ENCODE data around the gene XYLT1.

DNA sequence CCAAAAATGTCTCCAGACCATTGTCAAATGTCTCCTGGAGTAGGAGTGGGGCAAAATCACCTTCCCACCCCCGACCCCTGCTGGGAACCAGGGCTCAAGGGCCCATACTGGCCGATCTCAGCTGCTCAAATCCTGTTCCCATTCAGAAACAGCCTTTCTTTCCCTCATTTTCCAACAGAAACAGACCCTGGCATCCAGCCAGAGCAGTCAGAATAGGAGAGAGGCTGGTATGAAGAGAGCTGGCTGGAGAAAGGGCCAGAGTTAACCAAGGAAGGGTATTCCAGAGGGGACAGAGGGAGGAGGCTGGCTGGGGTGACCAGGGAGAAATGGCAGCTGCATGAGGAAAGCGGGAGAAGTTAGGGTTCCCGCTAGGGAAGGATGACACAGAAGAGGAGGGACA lies 199.1 kb downstream of the XYLT1 start:
- TF ChIP-seq, protein P1, sequence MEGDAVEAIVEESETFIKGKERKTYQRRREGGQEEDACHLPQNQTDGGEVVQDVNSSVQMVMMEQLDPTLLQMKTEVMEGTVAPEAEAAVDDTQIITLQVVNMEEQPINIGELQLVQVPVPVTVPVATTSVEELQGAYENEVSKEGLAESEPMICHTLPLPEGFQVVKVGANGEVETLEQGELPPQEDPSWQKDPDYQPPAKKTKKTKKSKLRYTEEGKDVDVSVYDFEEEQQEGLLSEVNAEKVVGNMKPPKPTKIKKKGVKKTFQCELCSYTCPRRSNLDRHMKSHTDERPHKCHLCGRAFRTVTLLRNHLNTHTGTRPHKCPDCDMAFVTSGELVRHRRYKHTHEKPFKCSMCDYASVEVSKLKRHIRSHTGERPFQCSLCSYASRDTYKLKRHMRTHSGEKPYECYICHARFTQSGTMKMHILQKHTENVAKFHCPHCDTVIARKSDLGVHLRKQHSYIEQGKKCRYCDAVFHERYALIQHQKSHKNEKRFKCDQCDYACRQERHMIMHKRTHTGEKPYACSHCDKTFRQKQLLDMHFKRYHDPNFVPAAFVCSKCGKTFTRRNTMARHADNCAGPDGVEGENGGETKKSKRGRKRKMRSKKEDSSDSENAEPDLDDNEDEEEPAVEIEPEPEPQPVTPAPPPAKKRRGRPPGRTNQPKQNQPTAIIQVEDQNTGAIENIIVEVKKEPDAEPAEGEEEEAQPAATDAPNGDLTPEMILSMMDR (IDR thresholded peaks at IDR 0.05; ENCODE audit: low read depth, low read length, poor library complexity, severe bottlenecking) = no peak
- TF ChIP-seq EZH2phosphoT487 (IDR thresholded peaks at IDR 0.05; ENCODE audit: borderline replicate concordance, low read length) = no peak

Measured in DOHH2 (cell line).